HT1080 (cell line): ENCODE measurements around the gene PXDN. TPM values are rescaled to one million over a fixed set of nuclear protein-coding genes. Genes with fewer than 3 reads are reported as not detected.
"Not testable (repeated sequence)": the region's sequence is repeated elsewhere in the genome, so short reads cannot be mapped to it uniquely, and the experiment has no call there.

Experiments
- DNase-seq: peaks from one replicate; pipeline ENCODE4 v3.0.0-alpha.2; 2015; ENCODE audit warnings: low read depth
- total RNA-seq: library from RNA; depleted of rRNA; stranded (reverse); fragments of >200 nt; shearing (Covaris generic); gene quantifications from 2 replicates; pipeline ENCODE4 v1.2.3, GENCODE V29; 2014

The PXDN gene
- total RNA-seq, 1 experiment from 2014 or later = 0.88 TPM

GRCh38 chr2:1775511-1776035, 31.3 kb upstream of the PXDN start:
- DNase-seq = no peak

- no peak for DNase-seq
Measured at GRCh38 chr2:1774929-1775328, 30.6 kb upstream of the PXDN start.

- DNase-seq = no peak
Measured at GRCh38 chr2:1773883-1774282, 29.6 kb upstream of the PXDN start.

- DNase-seq = no peak
Measured at GRCh38 chr2:1772471-1773267, 28.4 kb upstream of the PXDN start.

DNA sequence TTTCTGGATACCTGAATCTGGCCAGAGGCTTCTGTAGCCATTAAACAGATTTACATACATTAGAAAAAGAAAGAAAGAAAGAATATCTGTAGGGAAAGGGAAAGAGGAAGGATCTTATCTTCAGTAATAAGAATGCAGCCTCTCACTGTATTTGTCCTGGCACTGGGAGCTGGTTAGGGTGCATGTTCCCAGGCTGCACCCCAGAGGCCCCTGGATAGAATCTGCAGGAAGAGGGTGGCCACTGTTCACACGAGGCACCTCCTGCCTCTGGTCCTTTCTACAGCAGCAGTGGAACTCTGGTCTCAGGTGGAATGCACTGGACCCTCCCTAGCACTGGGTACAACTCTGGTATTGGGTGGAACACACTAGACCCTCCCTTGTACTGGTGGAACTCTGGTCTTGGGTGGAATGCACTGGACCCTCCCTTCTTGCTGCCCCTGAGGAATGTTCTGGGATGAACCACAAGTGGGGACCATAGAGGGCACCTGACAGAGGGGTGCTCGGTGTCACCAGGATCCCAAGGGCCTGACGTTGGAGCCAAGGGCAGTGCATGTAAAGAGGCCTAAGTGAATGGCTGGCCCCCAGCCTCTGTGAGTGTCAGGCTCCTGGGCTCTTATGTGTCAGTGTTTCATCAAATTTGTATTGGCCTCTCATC, 27.4 kb upstream of the PXDN start:
- no peak for DNase-seq

GRCh38 chr2:1770566-1771380, 26.5 kb upstream of the PXDN start:
- DNase-seq = no peak

- DNase-seq = peak; percentile 43
Measured at GRCh38 chr2:1769703-1770422, 25.5 kb upstream of the PXDN start.

DNA sequence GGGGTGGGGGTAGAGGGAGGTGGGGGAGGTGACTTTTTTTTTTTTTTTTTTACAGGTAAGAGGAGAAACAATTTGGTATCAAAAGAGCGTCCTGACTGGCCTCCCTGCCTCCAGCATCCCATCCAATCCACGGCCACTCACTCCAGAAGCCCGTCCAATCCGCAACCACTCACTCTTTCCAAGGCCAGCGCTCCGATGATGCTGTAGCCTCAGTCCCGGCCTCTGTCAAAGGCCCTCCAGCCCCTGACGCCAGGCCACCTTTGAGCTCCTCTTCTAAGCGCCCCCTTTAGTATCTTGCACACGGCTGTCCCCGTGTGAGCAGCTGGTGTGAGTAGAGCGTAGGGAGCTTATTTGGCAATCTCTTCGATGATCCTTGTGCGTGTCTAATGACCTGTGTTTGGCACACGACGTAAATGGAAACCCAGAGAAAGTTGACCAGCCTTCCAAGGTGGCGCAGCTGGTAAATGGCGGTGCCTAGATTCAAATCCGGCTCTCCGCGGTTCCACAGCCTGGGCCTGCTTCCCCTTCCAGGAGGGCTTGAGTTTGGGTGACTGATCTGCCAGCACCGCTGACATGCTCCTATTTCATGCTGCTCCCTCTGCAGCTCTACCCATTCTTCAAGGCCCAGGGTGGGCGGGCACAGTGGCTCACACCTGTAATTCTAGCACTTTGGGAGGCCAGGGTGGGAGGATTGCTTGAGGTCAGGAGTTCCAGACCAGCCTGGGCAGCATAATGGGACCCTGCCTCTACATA, 23.8 kb upstream of the PXDN start:
- no peak for DNase-seq

DNA sequence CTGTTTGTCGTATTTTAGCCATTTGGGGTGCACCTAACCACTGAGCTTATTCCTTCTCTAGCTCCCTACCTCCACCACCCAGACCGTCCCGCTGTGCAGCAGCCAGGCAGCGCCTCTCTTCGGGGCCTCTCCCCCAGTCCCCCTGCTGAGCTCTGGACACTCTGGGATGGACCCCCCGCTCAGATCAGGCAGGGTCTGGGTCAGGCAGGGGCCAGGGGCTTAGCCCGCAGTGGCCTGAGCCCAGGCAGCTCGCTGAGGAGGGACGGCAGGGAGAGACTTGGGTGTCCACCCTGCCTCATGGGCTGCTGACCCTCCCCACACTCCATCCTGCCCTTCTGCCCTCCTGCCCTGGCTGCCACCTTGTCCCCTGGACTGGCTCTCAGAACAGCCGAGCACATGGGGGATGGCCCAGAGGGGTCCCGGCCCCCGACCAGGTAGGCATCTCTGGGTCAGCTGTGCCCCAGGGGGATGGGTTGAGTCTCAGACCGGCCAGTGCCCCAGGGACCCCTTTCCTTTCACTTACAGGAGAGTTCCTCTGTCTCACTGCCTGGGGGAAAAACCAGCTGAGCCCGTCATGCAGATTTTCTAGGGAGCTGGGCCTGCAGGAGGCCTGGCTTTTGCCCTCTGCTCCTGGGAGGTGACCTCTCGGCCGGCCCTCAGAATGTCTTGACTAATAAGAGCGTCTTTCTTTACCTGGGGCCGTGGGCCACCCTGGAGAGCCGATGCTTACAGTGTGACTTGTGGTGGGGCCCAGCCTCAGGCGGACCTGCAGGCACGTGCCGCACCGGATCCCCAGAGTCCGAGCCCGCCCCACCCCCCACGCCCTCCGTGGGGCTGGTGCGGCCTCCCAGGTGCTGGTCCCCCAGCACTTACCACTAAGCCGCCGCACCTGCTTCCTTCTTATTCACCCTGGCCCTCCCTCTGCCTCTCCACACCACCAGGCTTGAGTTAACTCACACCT, 22.8 kb upstream of the PXDN start:
- no peak for DNase-seq

- no peak for DNase-seq
Measured at GRCh38 chr2:1766425-1766824, 22.1 kb upstream of the PXDN start.

DNA sequence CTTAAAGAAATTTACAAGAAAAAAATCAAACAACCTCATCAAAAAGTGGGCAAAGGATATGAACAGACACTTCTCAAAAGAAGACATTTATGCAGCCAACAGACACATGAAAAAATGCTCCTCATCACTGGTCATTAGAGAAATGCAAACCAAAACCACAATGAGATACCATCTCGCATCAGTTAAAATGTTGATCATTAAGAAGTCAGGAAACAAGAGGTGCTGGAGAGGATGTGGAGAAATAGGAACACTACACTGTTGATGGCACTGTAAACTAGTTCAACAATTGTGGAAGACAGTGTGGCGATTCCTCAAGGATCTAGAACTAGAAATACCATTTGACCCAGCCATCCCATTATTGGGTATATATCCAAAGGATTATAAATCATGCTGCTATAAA, 20.9 kb upstream of the PXDN start:
- DNase-seq = not testable (repeated sequence)

DNA sequence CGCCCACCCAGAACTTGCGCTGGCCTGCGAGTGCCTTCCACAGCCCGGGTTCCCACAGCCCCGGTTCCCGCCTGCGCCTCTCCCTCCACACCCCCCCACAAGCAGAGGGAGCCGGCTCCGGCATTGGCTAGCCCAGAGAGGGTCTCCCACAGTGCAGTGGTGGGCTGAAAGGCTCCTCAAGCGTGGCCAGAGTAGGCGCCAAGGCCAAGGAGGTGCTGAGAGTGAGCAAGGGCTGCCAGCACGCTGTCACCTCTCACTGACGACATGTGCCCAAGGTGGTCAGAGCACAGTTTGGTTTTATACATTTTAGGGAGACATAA, 15.3 kb upstream of the PXDN start:
- no peak for DNase-seq

GRCh38 chr2:1758774-1759610, 14.7 kb upstream of the PXDN start:
- no peak for DNase-seq

DNA sequence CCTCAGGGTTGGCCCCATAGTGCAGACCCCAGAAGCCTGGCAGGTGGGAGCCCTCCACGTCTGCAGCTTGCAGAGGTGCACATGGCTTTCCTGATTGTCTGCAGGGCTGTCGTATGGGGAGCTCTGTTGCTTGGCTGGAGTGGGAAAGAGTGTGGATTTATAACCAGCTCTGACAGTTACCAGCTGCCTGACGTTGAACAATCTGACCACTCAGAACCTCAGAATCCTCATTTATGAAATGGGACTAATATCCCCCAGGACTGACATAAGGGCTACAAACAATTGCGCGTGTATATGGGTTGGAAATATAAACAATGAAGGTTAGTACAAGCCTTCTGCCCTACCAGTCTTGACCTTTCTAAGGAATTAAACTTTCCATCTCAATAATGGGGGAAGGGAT, 13.9 kb upstream of the PXDN start:
- no peak for DNase-seq

GRCh38 chr2:1757567-1757966, 13.3 kb upstream of the PXDN start:
- DNase-seq = no peak

- not testable (repeated sequence) for DNase-seq
Measured at GRCh38 chr2:1757146-1757545, 12.8 kb upstream of the PXDN start.

DNA sequence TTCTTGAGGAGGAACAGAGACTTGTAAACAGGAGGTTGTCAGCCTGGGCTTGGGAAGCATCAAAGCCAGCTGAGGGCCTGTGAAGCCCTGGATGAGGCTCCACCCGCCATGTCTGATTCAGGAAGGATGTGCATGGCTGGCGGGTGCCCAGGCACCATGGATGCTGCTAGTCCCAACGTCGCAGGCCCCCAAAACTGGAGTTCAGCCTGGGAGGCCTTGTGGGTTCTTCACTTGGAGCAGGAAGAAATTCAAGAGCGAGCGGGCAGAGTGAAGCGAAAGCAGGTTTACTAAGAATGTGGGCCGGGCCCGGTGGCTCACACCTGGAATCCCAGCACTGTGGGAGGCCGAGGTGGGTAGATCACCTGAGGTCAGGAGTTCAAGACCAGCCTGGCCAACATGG, 12.1 kb upstream of the PXDN start:
- DNase-seq = no peak

GRCh38 chr2:1755436-1756191, 11.3 kb upstream of the PXDN start:
- DNase-seq = peak; percentile 85
